Loucy (cell line): ENCODE data around the gene RAC3.

Experiments
- H2AFZ ChIP-seq: fragments of 200-600 bp; sonication (generic); 2 replicates; pipeline ENCODE4 v1.6.0; 2016; ENCODE audit warnings: antibody characterized with exemption, mild to moderate bottlenecking, low read length, moderate library complexity
- H3F3A ChIP-seq: fragments of 200-600 bp; 2 replicates; pipeline ENCODE4 v1.6.0; 2016; ENCODE audit warnings: antibody characterized with exemption, low read depth, mild to moderate bottlenecking
- H3K27me3 ChIP-seq: fragments of 200-600 bp; sonication (generic); 2 replicates; pipeline ENCODE4 v1.6.1; 2014; ENCODE audit warnings: low read length, mild to moderate bottlenecking; ENCODE audit not compliant: insufficient read depth, poor library complexity, severe bottlenecking
- H3K36me3 ChIP-seq: fragments of 200-600 bp; sonication (generic); 2 replicates; pipeline ENCODE4 v1.6.1; 2016; ENCODE audit warnings: low read length; ENCODE audit not compliant: insufficient read depth
- H3K4me1 ChIP-seq: fragments of 200-600 bp; sonication (generic); 2 replicates; pipeline ENCODE4 v1.5.1; 2014; ENCODE audit warnings: low read length, mild to moderate bottlenecking; ENCODE audit not compliant: insufficient read depth, poor library complexity, severe bottlenecking
- H3K4me2 ChIP-seq: fragments of 200-600 bp; sonication (generic); 2 replicates; pipeline ENCODE4 v1.6.0; 2014; ENCODE audit warnings: antibody characterized with exemption, low read length, low read depth, mild to moderate bottlenecking; ENCODE audit not compliant: poor library complexity, severe bottlenecking
- H3K4me3 ChIP-seq: fragments of 200-600 bp; sonication (generic); 2 replicates; pipeline ENCODE4 v1.5.1; 2014; ENCODE audit warnings: low read length, mild to moderate bottlenecking, mixed read lengths; ENCODE audit not compliant: poor library complexity, severe bottlenecking
- H3K79me2 ChIP-seq: fragments of 200-600 bp; sonication (generic); 2 replicates; pipeline ENCODE4 v1.6.1; 2014; ENCODE audit warnings: low read length; ENCODE audit not compliant: insufficient read depth
- H3K9ac ChIP-seq: fragments of 200-600 bp; sonication (generic); 2 replicates; pipeline ENCODE4 v1.6.0; 2014; ENCODE audit warnings: mild to moderate bottlenecking, low read depth, low read length, moderate library complexity; ENCODE audit not compliant: poor library complexity, severe bottlenecking
- H3K9me2 ChIP-seq: fragments of 200-600 bp; sonication (generic); replicated peaks from 2 replicates; pipeline ENCODE4 v1.6.1; 2016; ENCODE audit warnings: low read depth, low read length, mixed read lengths
- H3K9me3 ChIP-seq: fragments of 200-600 bp; sonication (generic); 2 replicates; pipeline ENCODE4 v1.6.1; 2014; ENCODE audit warnings: mild to moderate bottlenecking, antibody characterized with exemption, low read length, low read depth; ENCODE audit not compliant: insufficient read depth
- H4K20me1 ChIP-seq: fragments of 200-600 bp; sonication (generic); 2 replicates; pipeline ENCODE4 v1.6.0; 2014; ENCODE audit warnings: antibody characterized with exemption, low read length, mild to moderate bottlenecking; ENCODE audit not compliant: insufficient read depth, poor library complexity, severe bottlenecking
- CTCF ChIP-seq: fragments of 200-600 bp; sonication (generic); conservative IDR thresholded peaks from 2 replicates; pipeline ENCODE4 v1.5.1; 2014; ENCODE audit warnings: mild to moderate bottlenecking, antibody characterized with exemption, low read length
- EZH2phosphoT487 ChIP-seq: fragments of 200-600 bp; IDR thresholded peaks from 2 replicates; pipeline ENCODE4 v1.6.1; 2018; ENCODE audit warnings: antibody characterized with exemption, mild to moderate bottlenecking, moderate library complexity, borderline replicate concordance

Gene RAC3

GRCh38 chr17:82031885-82032627 is 578 bp downstream of the RAC3 start:
- no peaks in the 10 kb centered on the region for H3K36me3 ChIP-seq
- H3K9me3 ChIP-seq: no peaks in the 10 kb centered on the region
- H3K4me2 ChIP-seq: peak overlapping the region; percentile 71
- no peak overlapping the region for H2AFZ ChIP-seq
- TF ChIP-seq CTCF (no peak), EZH2phosphoT487 (no peak)
- H3K4me3 ChIP-seq: peak overlapping the region; percentile 66
- no peaks in the 10 kb centered on the region for H3K9me2 ChIP-seq
- peak overlapping the region; percentile 54 for H3K9ac ChIP-seq
- H3K79me2 ChIP-seq: peaks cover 7% of the 10 kb centered on the region; the same call in 1 of the 2 replicates
- H3K27me3 ChIP-seq: no peaks in the 10 kb centered on the region
- H4K20me1 ChIP-seq: peaks cover 7% of the 10 kb centered on the region
- no peaks in the 10 kb centered on the region for H3F3A ChIP-seq
- peaks cover 14% of the 10 kb centered on the region for H3K4me1 ChIP-seq

- Histone ChIP-seq H3K36me3 (no peaks in the 10 kb centered on the region), H3F3A (no peaks in the 10 kb centered on the region), H2AFZ (no peak overlapping the region), H3K4me1 (peaks cover 11% of the 10 kb centered on the region), H3K4me3 (no peak overlapping the region), H3K4me2 (no peak overlapping the region), H3K79me2 (peaks cover 7% of the 10 kb centered on the region; the same call in 1 of the 2 replicates), H3K9me2 (no peaks in the 10 kb centered on the region), H4K20me1 (peaks cover 7% of the 10 kb centered on the region), H3K9ac (no peak overlapping the region), H3K27me3 (no peaks in the 10 kb centered on the region), H3K9me3 (no peaks in the 10 kb centered on the region)
- TF ChIP-seq CTCF: no peak
- TF ChIP-seq EZH2phosphoT487: no peak
Observed at GRCh38 chr17:82033359-82034085, 2.0 kb downstream of the RAC3 start.

GRCh38 chr17:82034371-82035011 is 3.0 kb downstream of the RAC3 start:
- Histone ChIP-seq H3K9me3 (no peaks in the 10 kb centered on the region), H3K79me2 (peaks cover 7% of the 10 kb centered on the region; the same call in 1 of the 2 replicates), H3K27me3 (no peaks in the 10 kb centered on the region), H3K36me3 (no peaks in the 10 kb centered on the region), H3K9ac (no peak overlapping the region), H3K4me2 (no peak overlapping the region), H3F3A (no peaks in the 10 kb centered on the region), H3K4me1 (peaks cover 11% of the 10 kb centered on the region), H3K9me2 (no peaks in the 10 kb centered on the region), H4K20me1 (peaks cover 7% of the 10 kb centered on the region), H3K4me3 (no peak overlapping the region), H2AFZ (no peak overlapping the region)
- no peak for TF ChIP-seq CTCF
- no peak for TF ChIP-seq EZH2phosphoT487
